HEK293 (cell line): ENCODE data around the gene PLCB1.

Source experiments
- CTCF ChIA-PET: fragments of 350-600 bp; formaldehyde crosslinking; extraction: SDS; loops from one replicate; lab custom pipeline; 2021; ENCODE audit warnings: antibody characterized with exemption; lab: Yijun Ruan, JAX
- POLR2A ChIA-PET: fragments of 300-600 bp; formaldehyde crosslinking; extraction: SDS; loops from one replicate; lab custom pipeline; 2020; ENCODE audit warnings: antibody characterized with exemption, inconsistent platforms; lab: Yijun Ruan, JAX
- H3K27ac ChIP-seq: fragments of 200-500 bp; sonication (Bioruptor generic); 2 replicates; pipeline ENCODE4 v1.5.1; 2014; ENCODE audit warnings: low read depth, low read length, control low read depth, inconsistent platforms; ENCODE audit errors: extremely low read depth
- H3K36me3 ChIP-seq, 2 experiments: fragments of 200-500 bp in 1 of 2; sonication (Bioruptor generic) in 1 of 2; 1 replicate in 1 of 2; 2 replicates in 1 of 2; pipeline ENCODE4 v1.5.1; 2014 to 2017; ENCODE audit warnings: inconsistent platforms in 2 of 2, low read length in 2 of 2; ENCODE audit not compliant: control insufficient read depth in 2 of 2, insufficient read depth in 1 of 2
- H3K4me1 ChIP-seq: fragments of 200-500 bp; sonication (Bioruptor generic); 2 replicates; pipeline ENCODE4 v1.5.1; 2014; ENCODE audit warnings: mild to moderate bottlenecking, low read length, inconsistent platforms; ENCODE audit not compliant: control insufficient read depth, insufficient read depth
- H3K4me3 ChIP-seq: 2 replicates; pipeline ENCODE4 v1.5.1; 2011; ENCODE audit warnings: low read depth, mild to moderate bottlenecking, control low read depth, low read length, moderate library complexity
- H3K9me3 ChIP-seq: fragments of 200-500 bp; sonication (Bioruptor generic); 2 replicates; pipeline ENCODE4 v1.5.1; 2014; ENCODE audit warnings: low read depth, low read length, inconsistent platforms; ENCODE audit not compliant: control insufficient read depth, insufficient read depth
- AEBP2 ChIP-seq: fragments of 450-650 bp; formaldehyde crosslinking; IDR thresholded peaks from 2 replicates; pipeline ENCODE4 v1.5.1; 2016; ENCODE audit warnings: missing biosample characterization, missing genetic modification characterization, borderline replicate concordance
- GLI4 ChIP-seq: fragments of 450-650 bp; formaldehyde crosslinking; IDR thresholded peaks from 2 replicates; pipeline ENCODE4 v1.5.1; 2016; ENCODE audit warnings: missing biosample characterization, missing genetic modification characterization
- PRDM4 ChIP-seq: fragments of 450-650 bp; formaldehyde crosslinking; IDR thresholded peaks from 2 replicates; pipeline ENCODE4 v1.5.1; 2017; ENCODE audit warnings: missing biosample characterization, missing genetic modification characterization
- SP2 ChIP-seq: fragments of 450-650 bp; formaldehyde crosslinking; IDR thresholded peaks from 2 replicates; pipeline ENCODE4 v1.5.1; 2016; ENCODE audit warnings: missing biosample characterization, missing genetic modification characterization
- TRIM28 ChIP-seq: IDR thresholded peaks from 2 replicates; pipeline ENCODE4 v1.6.1; 2011; ENCODE audit warnings: low read length, control low read depth, borderline replicate concordance
- YY1 ChIP-seq: fragments of 450-650 bp; formaldehyde crosslinking; IDR thresholded peaks from 2 replicates; pipeline ENCODE4 v1.5.1; 2018; ENCODE audit warnings: missing biosample characterization, missing genetic modification characterization
- ZBTB26 ChIP-seq: fragments of 450-650 bp; formaldehyde crosslinking; optimal IDR thresholded peaks from 2 replicates; pipeline ENCODE3; 2016; ENCODE audit warnings: missing biosample characterization, mild to moderate bottlenecking, missing genetic modification characterization
- ZFP3 ChIP-seq: fragments of 450-650 bp; formaldehyde crosslinking; IDR thresholded peaks from 2 replicates; pipeline ENCODE4 v1.5.1; 2016; ENCODE audit warnings: low read depth, missing biosample characterization, missing genetic modification characterization
- ZNF114 ChIP-seq: fragments of 450-650 bp; formaldehyde crosslinking; IDR thresholded peaks from 2 replicates; pipeline ENCODE4 v1.5.0; 2017; ENCODE audit warnings: missing biosample characterization, missing genetic modification characterization
- ZNF140 ChIP-seq: fragments of 450-650 bp; formaldehyde crosslinking; IDR thresholded peaks from 2 replicates; pipeline ENCODE4 v1.5.1; 2016; ENCODE audit warnings: missing biosample characterization, missing genetic modification characterization
- ZNF175 ChIP-seq: fragments of 450-650 bp; formaldehyde crosslinking; IDR thresholded peaks from 2 replicates; pipeline ENCODE4 v1.5.1; 2016; ENCODE audit warnings: missing biosample characterization, missing genetic modification characterization
- ZNF202 ChIP-seq: fragments of 450-650 bp; formaldehyde crosslinking; IDR thresholded peaks from 2 replicates; pipeline ENCODE4 v1.5.1; 2016; ENCODE audit warnings: missing biosample characterization, missing genetic modification characterization, borderline replicate concordance
- ZNF274 ChIP-seq, 2 experiments: fragments of 200-500 bp in 1 of 2; fragments of 450-650 bp in 1 of 2; sonication (Bioruptor generic) in 1 of 2; formaldehyde crosslinking in 1 of 2; IDR thresholded peaks; 2 replicates each; pipeline versions ENCODE4 v1.5.1 to v1.6.1; 2014 to 2016; ENCODE audit warnings: borderline replicate concordance in 1 of 2, inconsistent platforms in 1 of 2, low read length in 1 of 2, missing biosample characterization in 1 of 2, missing genetic modification characterization in 1 of 2
- ZNF571 ChIP-seq: fragments of 450-650 bp; formaldehyde crosslinking; IDR thresholded peaks from 2 replicates; pipeline ENCODE4 v1.5.0; 2017; ENCODE audit warnings: missing biosample characterization, missing genetic modification characterization
- ZNF677 ChIP-seq: fragments of 450-650 bp; IDR thresholded peaks from 2 replicates; pipeline ENCODE4 v1.5.0; 2018; ENCODE audit warnings: missing biosample characterization, mild to moderate bottlenecking, missing genetic modification characterization, moderate library complexity
- ZNF701 ChIP-seq: fragments of 450-650 bp; formaldehyde crosslinking; IDR thresholded peaks from 2 replicates; pipeline ENCODE4 v1.5.1; 2016; ENCODE audit warnings: missing biosample characterization, missing genetic modification characterization
- ZNF785 ChIP-seq: fragments of 450-650 bp; formaldehyde crosslinking; IDR thresholded peaks from 2 replicates; pipeline ENCODE4 v1.5.1; 2016; ENCODE audit warnings: missing biosample characterization, missing genetic modification characterization
- TF ChIP-seq, protein P1 (sequence below): fragments of 450-650 bp; formaldehyde crosslinking; IDR thresholded peaks from 2 replicates; pipeline ENCODE4 v1.5.1; 2016; ENCODE audit warnings: missing biosample characterization, missing genetic modification characterization, low read depth
- TF ChIP-seq, protein P2 (sequence below): fragments of 450-650 bp; IDR thresholded peaks from 2 replicates; pipeline ENCODE4 v1.5.1; 2018; ENCODE audit warnings: missing biosample characterization, mild to moderate bottlenecking, missing genetic modification characterization

PLCB1 gene

DNA sequence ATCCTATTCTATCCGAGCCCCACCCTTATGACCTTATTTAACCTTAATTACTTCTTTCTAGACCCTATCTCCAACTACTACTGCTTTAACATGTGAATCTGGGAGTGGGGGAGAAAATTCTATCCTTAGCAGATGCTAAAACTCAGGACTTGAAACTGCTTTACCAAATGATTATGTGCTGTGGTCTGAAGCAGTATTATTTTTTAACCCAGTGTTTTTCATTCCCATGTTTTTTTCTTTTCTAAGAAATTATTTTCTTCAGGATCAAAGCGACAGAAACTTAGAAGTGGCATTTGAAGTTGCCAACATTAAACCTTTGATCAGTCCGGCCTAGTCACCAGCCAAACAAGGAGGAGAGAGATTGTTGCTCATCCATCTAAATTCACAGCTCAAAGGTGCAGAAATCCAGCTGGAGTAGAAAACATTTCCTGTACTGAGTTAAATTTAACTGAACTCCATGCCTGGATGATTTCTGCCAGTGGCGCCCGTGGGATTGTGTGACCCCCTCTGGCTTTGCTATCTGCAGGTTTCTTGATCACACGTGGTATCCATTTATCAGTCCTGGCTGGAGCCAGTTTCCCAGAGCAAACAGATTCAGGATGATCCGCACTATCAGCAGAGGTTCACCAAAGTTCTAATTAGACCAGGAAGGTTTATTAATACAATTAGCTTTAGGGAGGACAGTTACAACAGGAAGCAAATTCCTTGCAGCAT lies 300.5 kb downstream of the PLCB1 start:
- Histone ChIP-seq H3K27ac (no peak overlapping the region), H3K36me3 (no peaks in the 10 kb centered on the region)

DNA sequence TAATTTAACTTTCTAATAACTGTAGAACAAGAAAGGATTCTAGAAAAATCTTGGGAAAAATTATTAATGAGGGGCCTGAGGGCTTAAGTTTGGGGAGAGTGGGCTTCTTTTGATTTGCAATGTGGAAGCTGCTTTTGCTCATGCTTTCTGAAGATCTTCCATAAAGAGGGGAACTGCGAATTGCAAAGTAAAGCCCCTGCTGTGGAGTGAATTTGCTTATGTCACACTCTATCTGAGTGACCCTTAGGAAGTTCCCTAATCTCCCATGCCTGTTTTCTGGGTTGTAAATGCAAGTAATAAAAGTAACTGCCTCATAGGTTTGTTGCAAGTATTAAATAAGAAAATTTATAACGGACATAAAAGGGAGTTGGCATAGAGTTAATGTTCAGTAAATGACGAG lies 301.2 kb downstream of the PLCB1 start:
- Histone ChIP-seq H3K4me1 (no peaks in the 10 kb centered on the region), H3K4me3 (no peak overlapping the region), H3K36me3 (no peaks in the 10 kb centered on the region), H3K9me3 (no peaks in the 10 kb centered on the region), H3K27ac (no peak overlapping the region)
- TF ChIP-seq, protein P1, sequence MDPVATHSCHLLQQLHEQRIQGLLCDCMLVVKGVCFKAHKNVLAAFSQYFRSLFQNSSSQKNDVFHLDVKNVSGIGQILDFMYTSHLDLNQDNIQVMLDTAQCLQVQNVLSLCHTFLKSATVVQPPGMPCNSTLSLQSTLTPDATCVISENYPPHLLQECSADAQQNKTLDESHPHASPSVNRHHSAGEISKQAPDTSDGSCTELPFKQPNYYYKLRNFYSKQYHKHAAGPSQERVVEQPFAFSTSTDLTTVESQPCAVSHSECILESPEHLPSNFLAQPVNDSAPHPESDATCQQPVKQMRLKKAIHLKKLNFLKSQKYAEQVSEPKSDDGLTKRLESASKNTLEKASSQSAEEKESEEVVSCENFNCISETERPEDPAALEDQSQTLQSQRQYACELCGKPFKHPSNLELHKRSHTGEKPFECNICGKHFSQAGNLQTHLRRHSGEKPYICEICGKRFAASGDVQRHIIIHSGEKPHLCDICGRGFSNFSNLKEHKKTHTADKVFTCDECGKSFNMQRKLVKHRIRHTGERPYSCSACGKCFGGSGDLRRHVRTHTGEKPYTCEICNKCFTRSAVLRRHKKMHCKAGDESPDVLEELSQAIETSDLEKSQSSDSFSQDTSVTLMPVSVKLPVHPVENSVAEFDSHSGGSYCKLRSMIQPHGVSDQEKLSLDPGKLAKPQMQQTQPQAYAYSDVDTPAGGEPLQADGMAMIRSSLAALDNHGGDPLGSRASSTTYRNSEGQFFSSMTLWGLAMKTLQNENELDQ (tag by site-specific recombination) = no peak
- TF ChIP-seq ZNF701 = no peak
- TF ChIP-seq ZNF274 (IDR thresholded peaks at IDR 0.05; ENCODE audit: low read length) = no peak
- TF ChIP-seq ZNF274 (tag by site-specific recombination; IDR thresholded peaks at IDR 0.05; ENCODE audit: borderline replicate concordance) = no peak
- TF ChIP-seq ZNF175 (tag by site-specific recombination) = no peak
- TF ChIP-seq, protein P2, sequence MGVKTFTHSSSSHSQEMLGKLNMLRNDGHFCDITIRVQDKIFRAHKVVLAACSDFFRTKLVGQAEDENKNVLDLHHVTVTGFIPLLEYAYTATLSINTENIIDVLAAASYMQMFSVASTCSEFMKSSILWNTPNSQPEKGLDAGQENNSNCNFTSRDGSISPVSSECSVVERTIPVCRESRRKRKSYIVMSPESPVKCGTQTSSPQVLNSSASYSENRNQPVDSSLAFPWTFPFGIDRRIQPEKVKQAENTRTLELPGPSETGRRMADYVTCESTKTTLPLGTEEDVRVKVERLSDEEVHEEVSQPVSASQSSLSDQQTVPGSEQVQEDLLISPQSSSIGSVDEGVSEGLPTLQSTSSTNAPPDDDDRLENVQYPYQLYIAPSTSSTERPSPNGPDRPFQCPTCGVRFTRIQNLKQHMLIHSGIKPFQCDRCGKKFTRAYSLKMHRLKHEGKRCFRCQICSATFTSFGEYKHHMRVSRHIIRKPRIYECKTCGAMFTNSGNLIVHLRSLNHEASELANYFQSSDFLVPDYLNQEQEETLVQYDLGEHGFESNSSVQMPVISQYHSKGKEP (tag by site-specific recombination) = 0 out of 2 replicates have a peak, but pooled peaks have one; percentile 29
- TF ChIP-seq ZNF677 (tag by site-specific recombination) = no peak
- TF ChIP-seq YY1 (tag by site-specific recombination) = no peak
- no peak for TF ChIP-seq ZNF785
- no peak for TF ChIP-seq ZNF140 (tag by site-specific recombination)
- POLR2A ChIA-PET = no interaction called here
- CTCF ChIA-PET = no interaction called here

More for the DNA sequence above, 300.5 kb downstream of the PLCB1 start:
- ChIA-PET POLR2A (no interaction called here), CTCF (no interaction called here)
- H3K9me3 ChIP-seq = no peaks in the 10 kb centered on the region
- no peak overlapping the region for H3K4me3 ChIP-seq
- TF ChIP-seq SP2 (tag by site-specific recombination) = no peak
- peak; percentile 44; the same call in 1 of the 2 replicates for TF ChIP-seq PRDM4
- TF ChIP-seq, all 188 proteins: peak for 1
- H3K4me1 ChIP-seq = no peaks in the 10 kb centered on the region

GRCh38 chr20:8434326-8434876 lies 302.3 kb downstream of the PLCB1 start:
- H3K4me1 ChIP-seq = no peaks in the 10 kb centered on the region
- no peak overlapping the region for H3K27ac ChIP-seq
- POLR2A ChIA-PET = interaction anchor here (0.6 kb wide), 1 partner anchor 36 kb away, joined by 3 read pairs; no protein-coding TSS in a partner anchor
- H3K4me3 ChIP-seq = no peak overlapping the region
- no peaks in the 10 kb centered on the region for H3K9me3 ChIP-seq
- H3K36me3 ChIP-seq = no peaks in the 10 kb centered on the region
- CTCF ChIA-PET = no interaction called here
- TF ChIP-seq ZNF114 (tag by site-specific recombination) (no peak), ZFP3 (tag by site-specific recombination) (no peak), ZNF202 (tag by site-specific recombination) (no peak), AEBP2 (no peak), TRIM28 (no peak), GLI4 (no peak), ZNF571 (no peak), ZNF701 (no peak), ZBTB26 (tag by site-specific recombination) (no peak)
